LHCN-M2 (cell line): ENCODE measurements around the gene PABPC3. TPM values are rescaled to one million over a fixed set of nuclear protein-coding genes. Genes with fewer than 3 reads are reported as not detected.

Experiments
- DNase-seq: peaks from one replicate; pipeline ENCODE4 v3.0.0-alpha.2; 2012; ENCODE audit warnings: low read depth
- polyA plus RNA-seq: library from polyadenylated mRNA; unstranded; fragments of >200 nt; gene quantifications from one replicate; pipeline ENCODE4 v1.2.1, GENCODE V29; 2012; ENCODE audit warnings: missing spikeins
- total RNA-seq: library from RNA; depleted of rRNA; stranded (reverse); fragments of >200 nt; gene quantifications from 2 replicates; pipeline ENCODE4 v1.2.3, GENCODE V29; 2014; rRNA removed

Gene PABPC3
- not detected in 2 replicates for total RNA-seq
- 0.36 TPM for polyA plus RNA-seq

DNA sequence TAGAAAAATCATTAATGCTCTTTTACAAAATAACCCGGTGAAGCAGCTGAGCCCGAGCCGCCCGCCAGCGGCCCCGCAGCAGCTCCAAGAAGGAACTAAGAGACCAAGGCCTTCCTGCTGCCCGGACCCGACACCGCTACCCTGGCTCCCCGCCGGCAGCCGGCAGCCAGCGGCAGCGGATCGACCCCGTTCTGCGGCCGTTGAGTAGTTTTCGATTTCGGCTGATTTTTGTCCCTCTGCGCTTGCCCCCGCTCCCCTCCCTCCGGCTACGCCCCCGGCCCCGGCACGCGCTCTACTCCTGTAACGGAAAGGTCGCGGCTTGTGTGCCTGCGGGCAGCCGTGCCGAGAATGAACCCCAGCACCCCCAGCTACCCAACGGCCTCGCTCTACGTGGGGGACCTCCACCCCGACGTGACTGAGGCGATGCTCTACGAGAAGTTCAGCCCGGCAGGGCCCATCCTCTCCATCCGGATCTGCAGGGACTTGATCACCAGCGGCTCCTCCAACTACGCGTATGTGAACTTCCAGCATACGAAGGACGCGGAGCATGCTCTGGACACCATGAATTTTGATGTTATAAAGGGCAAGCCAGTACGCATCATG, at the start of gene PABPC3:
TSS of gene PABPC3 (plus strand) at position 286 of the 603 bp plus-strand sequence. CDS start at position 349, 63 bp downstream.
- DNase-seq = no peak

DNA sequence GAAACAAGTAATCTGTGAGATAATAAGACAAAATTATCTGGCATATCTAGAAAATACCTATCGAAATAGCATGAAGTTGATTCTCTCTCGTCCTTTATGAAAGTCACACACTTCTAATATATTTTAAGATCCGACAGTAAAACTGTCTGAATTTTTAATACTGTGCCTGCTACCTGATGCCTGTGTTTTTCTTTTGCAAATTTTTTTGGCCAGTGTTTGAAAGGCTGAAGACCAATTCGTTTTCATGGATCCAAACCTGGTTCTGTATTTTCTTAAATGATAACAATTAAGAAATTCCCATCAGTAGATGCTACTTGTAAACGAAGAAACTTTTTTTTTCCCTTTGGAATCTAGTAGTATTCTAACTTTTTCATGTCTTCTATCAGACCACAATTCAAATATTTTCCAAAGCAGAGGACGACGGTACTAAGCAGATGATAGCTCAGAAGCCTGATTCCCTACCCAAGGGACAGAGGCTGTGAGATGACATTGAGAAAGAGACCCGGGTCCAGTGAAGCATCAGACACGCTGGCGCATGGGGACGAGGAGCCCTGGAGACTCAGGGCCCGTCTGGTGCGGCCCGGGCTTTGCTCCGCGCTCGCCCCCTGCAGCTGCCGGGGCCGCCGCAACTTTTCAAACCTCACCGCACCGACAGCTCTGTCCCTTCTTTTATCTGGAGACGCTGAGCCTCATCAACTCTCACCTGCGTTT, 49.5 kb upstream of the PABPC3 start:
- no peak for DNase-seq

DNA sequence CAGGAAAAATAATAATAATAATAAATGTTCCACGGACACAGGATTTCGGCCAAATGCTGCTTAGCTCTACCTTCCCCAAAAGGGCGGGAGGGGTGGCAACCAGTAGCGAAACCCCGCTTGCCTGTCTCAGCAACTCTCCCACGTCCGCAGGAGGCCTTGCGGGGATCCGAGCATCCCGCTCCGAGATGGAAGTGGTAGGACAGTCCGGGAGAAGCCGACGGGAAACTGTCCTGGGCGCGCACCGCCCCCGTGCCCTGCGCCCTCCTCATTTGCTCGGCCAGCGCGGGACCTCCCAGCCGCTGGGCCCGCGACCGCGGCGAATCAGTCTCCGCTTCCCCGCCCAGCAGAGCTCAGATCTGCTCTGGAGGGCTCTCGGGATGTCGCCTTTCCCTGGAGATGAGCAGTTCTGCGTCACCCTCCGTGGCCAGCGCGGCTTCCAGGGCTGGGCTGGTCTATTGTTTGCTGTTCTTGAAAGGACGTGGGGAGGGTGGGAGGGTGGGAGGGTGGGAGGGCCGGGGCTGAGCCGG, 48.9 kb upstream of the PABPC3 start:
- DNase-seq = no peak

DNA sequence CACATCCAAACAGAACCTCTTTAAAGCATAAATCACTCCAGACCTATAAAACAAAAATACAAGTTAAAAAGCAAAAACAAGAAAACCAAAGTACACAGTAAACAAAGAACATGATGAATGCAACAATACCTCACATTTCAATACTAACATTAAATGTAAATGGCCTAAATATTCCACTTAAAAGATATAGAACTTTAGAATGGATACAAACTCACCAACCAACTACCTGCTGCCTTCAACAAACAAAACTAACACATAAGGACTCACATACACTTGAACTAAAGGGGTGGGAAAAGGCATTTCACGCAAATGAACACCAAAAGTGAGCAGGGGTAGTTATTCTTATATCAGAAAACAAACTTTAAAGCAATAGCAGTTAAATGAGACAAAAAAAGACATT, 44.9 kb upstream of the PABPC3 start:
- DNase-seq = no peak

DNA sequence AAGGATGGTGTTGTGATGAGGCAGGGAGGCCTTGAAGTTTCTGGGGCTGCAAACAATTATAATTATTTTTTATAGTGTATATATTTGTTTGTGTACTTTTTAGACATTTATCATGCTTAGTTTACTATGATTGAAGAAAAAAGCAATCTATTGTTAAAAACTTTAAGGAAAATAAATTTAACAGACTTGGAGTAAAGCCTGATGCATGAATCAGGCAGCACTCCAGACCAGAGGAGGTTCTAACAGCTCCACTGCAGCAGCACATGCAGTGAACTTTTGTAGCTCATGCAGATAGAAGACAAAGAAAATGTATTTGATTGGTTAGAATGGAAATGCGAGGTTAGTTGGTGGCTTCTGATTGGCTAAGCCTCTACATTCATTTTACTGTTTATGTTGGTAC, 36.8 kb upstream of the PABPC3 start:
- no peak for DNase-seq

DNA sequence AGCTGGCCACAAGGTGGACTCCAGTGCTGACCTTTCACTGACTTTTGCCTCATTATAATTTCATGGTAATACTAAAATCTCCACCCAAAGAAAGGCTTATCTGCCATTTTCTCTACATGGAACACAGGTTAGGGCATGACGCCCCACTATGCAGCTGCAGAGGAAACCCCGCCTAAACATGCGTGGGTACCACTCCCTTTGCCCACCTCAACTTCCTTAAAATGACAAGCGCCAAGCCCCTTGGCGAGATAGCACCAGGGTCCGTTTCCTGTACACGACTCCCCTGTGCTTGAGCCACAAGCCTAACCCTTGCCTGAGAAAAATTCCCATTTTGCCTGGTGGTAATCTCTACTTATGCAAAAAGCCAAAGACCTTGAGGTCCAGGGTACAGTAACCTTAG, 36.0 kb upstream of the PABPC3 start:
- DNase-seq = no peak

DNA sequence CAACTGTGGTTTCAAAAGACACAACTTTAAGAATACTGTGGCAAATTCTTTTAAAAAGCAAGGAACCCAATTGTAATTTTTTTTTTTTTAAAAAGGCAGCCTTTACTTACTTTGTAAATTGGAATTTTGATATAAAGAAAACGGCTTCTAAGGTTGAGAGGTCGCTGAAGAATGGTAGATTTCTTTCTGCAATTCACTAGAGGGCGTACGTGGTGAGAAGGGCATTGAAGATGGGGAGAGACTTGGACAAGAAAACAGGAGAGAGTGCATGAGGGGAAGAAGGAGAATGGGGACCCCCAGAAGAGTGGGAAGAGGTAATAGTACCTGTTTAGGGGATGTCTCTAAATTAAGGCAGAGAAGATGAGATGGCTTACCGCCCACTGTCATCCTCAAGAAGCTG, 33.5 kb upstream of the PABPC3 start:
- DNase-seq = no peak

DNA sequence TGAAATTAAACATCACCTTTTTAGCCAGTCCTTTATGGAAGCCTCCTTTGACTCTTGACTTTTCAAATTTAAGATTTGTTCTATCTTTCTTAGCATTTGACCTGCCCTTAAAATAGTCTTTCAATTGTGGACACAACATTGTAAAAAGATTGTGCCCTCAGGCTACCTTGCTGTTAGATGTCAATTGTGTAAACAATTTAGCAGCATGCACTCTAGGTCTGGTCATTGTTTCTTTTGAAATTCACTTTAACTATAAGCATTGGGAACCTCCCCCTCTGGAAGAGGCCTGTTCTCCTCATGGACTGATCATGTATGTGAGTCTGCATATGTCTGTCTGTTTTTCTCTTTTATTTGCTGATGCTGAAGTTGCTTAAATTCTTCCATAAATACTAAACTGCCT, 31.5 kb upstream of the PABPC3 start:
- DNase-seq = no peak

DNA sequence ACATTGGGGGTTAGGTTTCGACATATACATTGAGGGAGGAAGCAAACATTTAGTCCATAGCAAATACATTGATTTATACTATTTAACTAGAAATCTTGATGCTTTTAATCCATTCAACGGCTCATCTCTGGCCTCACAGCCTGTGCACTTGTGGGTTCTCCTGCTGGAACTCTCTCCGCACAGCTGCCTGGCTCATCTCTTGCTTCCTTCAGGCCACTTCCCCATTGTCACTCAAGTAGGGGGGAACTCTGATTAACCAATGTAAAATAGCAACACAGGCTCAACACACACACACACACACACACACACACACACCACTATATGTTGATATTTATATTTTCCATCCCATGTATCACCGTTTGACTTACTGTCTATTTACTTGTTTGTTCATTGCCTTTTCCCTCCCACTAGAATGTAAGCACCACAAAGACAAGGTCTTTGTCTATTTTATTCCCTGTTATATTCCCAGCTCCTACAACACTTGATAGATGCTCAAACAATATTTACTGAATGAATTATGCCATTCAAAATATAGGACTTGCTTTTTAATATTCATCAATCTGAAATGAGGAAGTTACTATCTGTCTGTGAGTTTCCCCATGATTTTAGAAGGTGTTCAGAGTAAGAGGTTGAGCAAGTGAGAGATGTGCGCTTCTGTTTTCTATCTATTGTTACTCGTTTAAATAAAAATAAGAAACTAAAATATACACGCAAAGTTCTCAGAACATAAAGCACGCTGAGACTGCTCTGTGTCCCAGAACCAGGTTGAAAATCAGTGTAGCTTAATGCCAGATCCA, 29.8 kb upstream of the PABPC3 start:
- no peak for DNase-seq

DNA sequence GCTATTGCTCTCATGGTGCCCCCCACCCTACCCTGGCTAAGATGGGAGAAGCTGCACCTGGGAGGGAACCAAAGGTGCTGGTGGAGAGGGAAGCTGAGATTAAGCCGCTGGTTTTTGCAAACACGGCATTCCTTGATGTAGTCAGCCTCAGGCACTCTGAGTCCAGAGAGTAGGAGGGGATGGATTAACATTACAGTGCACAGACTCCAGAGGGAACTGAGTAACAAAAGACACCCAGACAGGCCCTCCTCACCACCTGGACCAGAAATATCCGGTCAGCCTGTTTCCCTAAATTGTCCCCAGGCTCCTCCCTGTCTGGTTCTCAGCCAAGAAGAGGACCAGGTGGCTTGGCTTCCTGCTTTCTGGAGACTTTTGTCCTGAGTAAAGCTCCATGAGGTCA, 28.9 kb upstream of the PABPC3 start:
- DNase-seq = no peak

DNA sequence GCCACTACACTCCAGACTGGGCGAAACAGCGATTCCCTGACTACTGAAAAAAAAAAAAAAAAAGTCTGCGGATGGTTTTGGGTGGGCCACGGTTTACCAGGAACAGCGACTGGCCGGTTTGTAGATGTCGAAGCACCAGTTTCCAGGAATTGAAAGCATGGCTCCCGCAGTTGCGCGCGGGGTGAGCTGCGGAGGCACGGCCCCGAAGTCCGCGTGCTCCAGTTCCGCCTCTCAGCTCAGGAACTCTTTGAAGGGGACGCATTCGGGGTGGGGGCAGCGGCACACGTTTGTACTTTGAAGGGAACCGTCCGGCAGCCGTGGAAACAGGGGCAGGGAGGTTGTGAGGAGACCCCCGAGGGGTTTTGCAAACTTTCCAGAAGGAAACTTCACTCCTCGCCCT, 27.1 kb upstream of the PABPC3 start:
- DNase-seq = no peak

DNA sequence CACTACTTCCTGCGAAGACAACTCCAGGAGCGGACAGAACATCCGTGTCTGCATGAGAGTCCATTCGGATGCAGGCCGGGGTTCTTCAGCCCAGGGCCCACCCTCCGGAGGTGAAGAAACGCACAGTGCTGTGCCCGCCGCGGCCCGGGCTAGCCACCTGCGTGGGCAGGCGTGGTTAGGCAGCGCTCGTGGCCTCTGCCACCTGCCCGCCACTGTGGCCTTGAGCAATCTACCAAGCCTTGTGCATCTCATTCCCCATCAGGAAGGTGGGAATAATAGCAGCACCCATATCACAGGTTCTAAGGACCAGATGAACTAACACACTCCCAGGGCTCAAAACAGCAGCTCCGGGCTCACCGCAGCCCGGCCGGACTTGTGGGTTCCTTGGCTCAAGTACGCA, 26.7 kb upstream of the PABPC3 start:
- DNase-seq = no peak

DNA sequence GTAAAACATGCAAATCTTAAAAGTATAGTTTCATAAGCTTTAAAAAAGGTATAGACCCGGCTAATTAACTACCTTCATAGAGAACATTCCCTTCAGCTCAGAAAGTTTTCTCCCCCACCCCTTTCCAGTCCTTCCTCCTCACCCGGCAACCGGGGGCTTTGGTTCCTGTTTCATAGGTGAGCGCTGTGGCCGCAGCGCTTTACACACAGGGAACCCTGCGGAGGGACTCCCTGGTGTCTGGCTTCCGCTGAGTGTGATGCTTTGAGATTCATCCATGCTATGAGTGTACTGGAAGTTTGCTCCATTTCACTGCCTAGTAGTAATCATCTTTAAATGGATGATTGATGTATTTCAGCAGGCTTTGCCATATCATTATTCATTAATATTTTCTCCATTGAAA, 26.0 kb upstream of the PABPC3 start:
- no peak for DNase-seq

DNA sequence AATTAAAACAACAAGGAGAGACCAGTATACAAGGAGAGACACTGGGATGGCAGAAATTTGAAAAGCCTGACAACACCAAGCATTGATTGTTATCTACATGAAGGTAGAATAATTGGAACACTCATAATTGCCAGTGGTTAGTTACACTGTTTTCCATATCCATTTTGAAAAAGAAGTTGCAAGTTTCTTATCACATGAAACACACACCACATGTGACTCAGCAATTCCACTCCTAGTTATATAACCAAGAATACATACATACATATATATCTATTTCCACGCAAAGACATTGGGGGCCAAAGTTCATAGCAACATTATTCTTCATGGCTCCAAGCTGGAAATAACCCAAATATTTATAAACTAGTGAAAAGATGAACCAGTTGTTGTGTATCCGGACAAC, 15.2 kb upstream of the PABPC3 start:
- DNase-seq = no peak

DNA sequence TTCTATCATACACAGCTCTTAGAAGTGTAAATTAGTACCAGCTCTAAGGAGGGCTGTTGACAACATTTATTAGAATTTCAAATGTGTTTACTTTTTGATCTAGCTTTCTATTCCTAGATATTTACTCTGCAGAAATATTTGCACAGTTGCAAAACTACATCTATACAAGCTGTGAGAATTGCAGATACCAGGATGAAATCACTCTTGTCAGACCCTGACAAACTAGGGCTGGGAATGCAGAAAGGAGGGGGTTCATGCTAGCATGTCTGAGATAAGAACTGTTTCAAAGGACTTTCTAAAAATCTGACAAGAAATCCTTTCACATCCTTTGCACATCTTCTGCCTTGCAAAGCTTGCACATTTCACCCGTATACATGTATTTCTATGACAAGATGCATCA, 11.8 kb upstream of the PABPC3 start:
- no peak for DNase-seq

DNA sequence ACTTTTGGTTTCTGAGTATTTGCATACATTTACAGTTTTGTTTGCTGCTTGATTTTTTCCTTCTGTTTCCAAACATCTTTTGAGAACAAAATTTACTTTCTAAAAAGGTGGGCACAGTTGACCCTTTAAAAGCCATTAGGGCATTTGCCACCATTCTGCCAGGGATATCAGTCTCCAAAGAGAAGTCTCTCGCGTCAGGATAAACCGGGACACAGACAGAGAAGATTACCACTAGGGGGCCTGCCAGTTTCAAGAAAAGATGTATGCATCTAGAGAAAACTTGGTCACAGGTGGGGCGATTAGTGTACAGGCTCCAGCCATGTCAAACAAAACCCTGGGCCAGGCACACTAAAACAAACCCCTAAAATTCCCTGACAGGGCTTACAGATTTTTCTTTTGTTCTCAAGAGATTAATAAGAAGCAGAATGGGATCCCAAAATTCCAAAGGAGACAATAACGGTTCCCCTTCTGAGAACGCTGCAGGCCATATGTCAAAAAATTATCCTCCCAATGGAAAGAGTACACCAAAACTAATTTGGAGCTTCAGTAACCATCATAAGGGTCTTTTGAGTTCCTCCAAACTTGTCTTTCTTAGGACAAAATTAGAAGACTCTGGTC, 10.7 kb upstream of the PABPC3 start:
- peak; percentile 20 for DNase-seq

DNA sequence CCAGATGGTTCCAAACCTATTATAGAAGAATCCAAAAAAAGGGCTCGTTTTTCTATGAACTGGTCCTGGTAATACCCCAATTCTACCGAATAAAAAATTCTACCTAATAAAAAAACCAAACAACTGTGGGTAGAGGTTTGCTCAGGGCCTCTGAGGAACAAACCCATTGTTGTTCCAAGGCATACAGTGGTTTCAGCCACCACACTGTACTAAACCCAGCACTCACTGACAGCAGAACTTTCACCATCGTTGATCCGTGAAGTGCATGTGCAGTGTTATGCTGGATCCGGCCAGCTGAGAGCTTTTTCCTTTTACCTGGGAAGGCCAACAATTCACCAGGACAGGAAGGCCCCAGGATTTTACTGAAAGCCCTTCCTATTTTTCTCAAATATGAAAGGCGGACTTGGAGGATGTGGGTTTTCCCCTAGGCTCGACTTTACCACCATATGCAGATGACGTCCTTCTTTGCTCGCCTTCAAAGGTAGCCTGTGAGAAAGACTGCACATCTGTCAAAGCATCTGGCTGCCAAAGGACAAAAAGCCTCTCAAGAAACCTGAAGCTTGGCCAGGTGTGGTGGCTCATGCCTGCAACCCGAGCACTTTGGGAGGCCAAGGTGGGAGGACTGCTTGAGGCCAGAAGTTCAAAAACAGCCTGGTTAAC, 7.2 kb upstream of the PABPC3 start:
- no peak for DNase-seq

DNA sequence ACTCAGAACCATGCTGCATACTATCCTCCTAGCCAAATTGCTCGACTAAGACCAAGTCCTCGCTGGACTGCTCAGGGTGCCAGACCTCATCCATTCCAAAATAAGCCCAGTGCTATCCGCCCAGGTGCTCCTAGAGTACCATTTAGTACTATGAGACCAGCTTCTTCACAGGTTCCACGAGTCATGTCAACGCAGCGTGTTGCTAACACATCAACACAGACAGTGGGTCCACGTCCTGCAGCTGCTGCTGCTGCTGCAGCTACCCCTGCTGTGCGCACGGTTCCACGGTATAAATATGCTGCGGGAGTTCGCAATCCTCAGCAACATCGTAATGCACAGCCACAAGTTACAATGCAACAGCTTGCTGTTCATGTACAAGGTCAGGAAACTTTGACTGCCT, 1.5 kb downstream of the PABPC3 start:
- no peak for DNase-seq

DNA sequence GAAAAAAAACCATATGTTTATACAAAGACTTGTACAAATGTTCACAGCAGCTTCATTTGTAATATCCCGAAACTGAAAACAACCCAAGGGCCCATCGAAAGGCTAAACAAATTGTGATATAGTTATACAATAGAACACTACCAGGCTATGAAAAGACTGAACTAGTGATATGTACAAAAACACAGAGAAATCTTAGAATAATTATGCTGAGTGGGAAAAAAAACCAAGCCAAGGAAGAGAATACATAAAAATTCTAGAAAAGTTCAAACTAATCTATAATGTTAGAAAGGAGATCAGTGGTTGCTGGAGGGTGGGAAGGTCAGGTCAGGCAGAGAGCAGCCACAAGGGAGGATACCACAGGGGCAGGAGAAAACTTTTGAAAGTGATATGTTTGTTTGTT, 7.8 kb downstream of the PABPC3 start:
- DNase-seq = no peak

DNA sequence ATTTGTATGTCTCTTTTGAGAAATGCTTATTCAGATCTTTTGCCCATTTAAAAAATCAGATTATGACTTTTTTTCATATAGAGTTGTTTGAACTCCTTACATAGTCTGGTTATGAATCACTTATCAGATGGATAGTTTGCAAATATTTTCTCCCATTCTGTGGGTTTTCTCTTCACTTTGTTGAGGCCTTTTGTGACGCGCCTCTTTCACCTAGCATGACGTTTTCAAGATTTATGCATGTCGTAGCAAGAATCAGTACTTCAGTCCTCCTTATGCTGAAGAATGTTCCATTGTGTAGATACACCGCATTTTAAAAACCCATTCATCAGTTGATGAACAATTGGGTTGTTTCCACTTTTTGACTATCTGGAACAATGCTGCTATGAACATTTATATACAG, 13.4 kb downstream of the PABPC3 start:
- no peak for DNase-seq

DNA sequence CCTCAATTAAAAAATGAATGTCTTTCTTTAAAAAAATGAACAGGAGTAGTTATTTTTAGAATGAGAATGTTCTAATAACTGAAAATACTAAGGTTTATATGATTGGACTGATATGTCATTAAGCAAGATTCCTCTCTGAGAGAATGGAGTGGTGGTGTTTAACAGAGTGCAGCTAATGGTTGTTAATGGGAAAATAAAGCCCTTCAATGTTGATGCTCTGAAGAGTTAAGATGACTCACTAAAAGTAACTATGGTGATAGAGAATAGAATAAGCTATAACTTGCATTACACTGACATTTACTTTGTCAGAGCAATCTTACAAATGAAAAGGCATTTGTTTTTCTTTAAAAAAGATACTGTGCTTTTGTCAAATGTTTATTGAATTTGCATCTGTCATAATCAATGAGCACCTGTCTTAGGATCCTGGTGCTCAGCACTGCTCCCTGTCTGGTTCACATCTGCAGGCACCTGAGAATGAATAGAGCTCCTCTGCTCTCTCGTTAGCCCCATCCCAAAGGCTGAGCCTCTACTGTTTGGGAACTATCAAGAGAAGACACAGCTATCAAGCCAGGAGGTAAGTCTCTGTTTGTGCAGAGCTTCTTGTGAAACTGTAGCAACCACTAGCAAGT, 15.1 kb downstream of the PABPC3 start:
- DNase-seq = no peak
